ENCODE data around the gene PHF1. TPM values are rescaled to one million over a fixed set of nuclear protein-coding genes. Genes with fewer than 3 reads are reported as not detected.
"Not testable (repeated sequence)": the region's sequence is repeated elsewhere in the genome, so short reads cannot be mapped to it uniquely, and the experiment has no call there.

Gene PHF1
- 10 to 100 TPM; 72.8 to 82.8 (median 77.3) TPM for total RNA-seq

- intact Hi-C loops (cut with DNase I; ENCODE audit: low total_unique reads): loop anchor here (10.0 kb wide), 1 partner anchor 536 kb away; no protein-coding TSS in a partner anchor
- Histone ChIP-seq H3K4me1 (peaks cover 0 to 16% of the 10 kb centered on the region in 2 donors), H3K27ac (peak within 1 kb of the TSS; percentile 97 to 100), H3K36me3 (no peaks in the 10 kb centered on the region), H3K27me3 (no peaks in the 10 kb centered on the region), H3K4me3 (peak within 1 kb of the TSS; percentile 75 to 100 (median 98)), H3K9me3 (no peaks in the 10 kb centered on the region)
- DNase-seq (ENCODE audit: low spot score in 2 of 2): peak in 1 of 2 donors; percentile 76
- TF ChIP-seq CTCF (IDR thresholded peaks at IDR 0.05): no peak
- peak in 1 of 3 donors; percentile 76 for TF ChIP-seq POLR2AphosphoS5 (IDR thresholded peaks at IDR 0.05)
- TF ChIP-seq POLR2A (IDR thresholded peaks at IDR 0.05): no peak
Observed at GRCh38 chr6:33410711-33411631, at the start of gene PHF1. TSS of gene PHF1 (plus strand) at chr6:33411014. CDS start at chr6:33412264, 1,250 bp downstream.

GRCh38 chr6:33363486-33363885 is 47.3 kb upstream of the PHF1 start:
- H3K27ac ChIP-seq; DNase-seq (ENCODE audit: low spot score in 2 of 2); H3K4me1 ChIP-seq; H3K9me3 ChIP-seq; H3K4me3 ChIP-seq; H3K27me3 ChIP-seq; H3K36me3 ChIP-seq; intact Hi-C loops (cut with DNase I; ENCODE audit: low total_unique reads): not testable (repeated sequence)

GRCh38 chr6:33364475-33365205 is 46.2 kb upstream of the PHF1 start:
- H3K27me3 ChIP-seq; H3K9me3 ChIP-seq; DNase-seq (ENCODE audit: low spot score in 2 of 2); intact Hi-C loops (cut with DNase I; ENCODE audit: low total_unique reads); H3K4me1 ChIP-seq; H3K27ac ChIP-seq; H3K36me3 ChIP-seq; H3K4me3 ChIP-seq: not testable (repeated sequence)

GRCh38 chr6:33365206-33365971 is 45.4 kb upstream of the PHF1 start:
- intact Hi-C loops (cut with DNase I; ENCODE audit: low total_unique reads); H3K36me3 ChIP-seq; H3K4me3 ChIP-seq; DNase-seq (ENCODE audit: low spot score in 2 of 2); H3K27ac ChIP-seq; H3K9me3 ChIP-seq; H3K4me1 ChIP-seq; H3K27me3 ChIP-seq: not testable (repeated sequence)

- Histone ChIP-seq H3K4me3 (no peak overlapping the region), H3K27me3 (no peaks in the 10 kb centered on the region), H3K27ac (no peak overlapping the region), H3K36me3 (no peaks in the 10 kb centered on the region), H3K4me1 (no peaks in the 10 kb centered on the region), H3K9me3 (no peaks in the 10 kb centered on the region)
- intact Hi-C loops (cut with DNase I; ENCODE audit: low total_unique reads): no loop called here
- DNase-seq (ENCODE audit: low spot score in 2 of 2): no peak
- no peak for TF ChIP-seq CTCF (IDR thresholded peaks at IDR 0.05)
- no peak for TF ChIP-seq POLR2AphosphoS5 (IDR thresholded peaks at IDR 0.05)
- TF ChIP-seq POLR2A (IDR thresholded peaks at IDR 0.05): no peak
Observed at GRCh38 chr6:33367009-33367714, 43.7 kb upstream of the PHF1 start.

- H3K27ac ChIP-seq; intact Hi-C loops (cut with DNase I; ENCODE audit: low total_unique reads); H3K36me3 ChIP-seq; H3K27me3 ChIP-seq; DNase-seq (ENCODE audit: low spot score in 2 of 2); H3K4me3 ChIP-seq; H3K4me1 ChIP-seq; H3K9me3 ChIP-seq: not testable (repeated sequence)
Observed at GRCh38 chr6:33367715-33368025, 43.1 kb upstream of the PHF1 start.

- DNase-seq (ENCODE audit: low spot score in 2 of 2); H3K27me3 ChIP-seq; H3K27ac ChIP-seq; H3K36me3 ChIP-seq; intact Hi-C loops (cut with DNase I; ENCODE audit: low total_unique reads); H3K9me3 ChIP-seq; H3K4me3 ChIP-seq: not testable (repeated sequence)
- H3K4me1 ChIP-seq: peaks cover 0 to 10% of the 10 kb centered on the region in 2 donors
Observed at GRCh38 chr6:33371901-33372300, 38.9 kb upstream of the PHF1 start.
